ENCODE measurements around the gene CBR1. TPM values are rescaled to one million over a fixed set of nuclear protein-coding genes. Genes with fewer than 3 reads are reported as not detected.

CBR1 gene
- total and polyA plus RNA-seq, 2 experiments from 2014 or later: 151 to 179 TPM

DNA sequence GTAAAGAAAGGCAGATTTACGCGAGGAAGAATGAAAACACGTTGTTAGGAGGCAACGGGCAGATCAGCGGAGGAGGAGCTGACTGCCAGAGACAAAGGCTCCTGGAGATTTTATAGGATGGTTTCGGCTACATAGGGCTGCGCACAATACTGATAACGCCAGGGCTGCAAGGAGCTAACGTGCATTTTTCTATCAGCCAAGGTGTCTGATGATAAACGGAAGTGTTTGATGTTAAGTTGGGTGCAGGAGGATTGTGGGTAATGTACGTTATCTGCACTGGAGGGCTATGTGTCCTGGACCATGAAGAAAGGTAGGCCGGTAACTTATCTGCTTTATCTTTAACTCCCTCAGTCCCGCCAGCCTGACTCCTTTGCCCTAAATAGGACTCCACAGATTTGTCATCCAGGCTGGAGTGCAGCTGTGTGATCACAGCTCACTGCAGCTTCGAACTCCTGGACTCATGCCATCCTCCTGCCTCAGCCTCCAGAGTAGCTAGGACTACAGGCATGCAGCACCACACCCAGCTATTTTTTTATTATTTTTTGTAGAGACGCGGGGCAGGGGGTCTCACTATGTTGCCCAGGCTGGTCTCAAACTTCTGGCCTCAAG lies 39.1 kb upstream of the CBR1 start:
- Histone ChIP-seq H3K4me2 (ENCODE audit: unreplicated experiment) (no peak overlapping the region), H3K9me3 (ENCODE audit: low read depth) (no peaks in the 10 kb centered on the region), H3K9me2 (ENCODE audit: insufficient read depth) (no peaks in the 10 kb centered on the region), H3K27me3 (replicated peaks; ENCODE audit: insufficient read depth) (no peaks in the 10 kb centered on the region), H3K9ac (no peak overlapping the region), H3K4me1 (ENCODE audit: insufficient read depth) (peaks cover 3% of the 10 kb centered on the region; the same call in 1 of the 2 replicates), H4K20me1 (ENCODE audit: insufficient read depth) (no peaks in the 10 kb centered on the region), H2AFZ (no peak overlapping the region), H3K79me2 (ENCODE audit: insufficient read depth) (no peaks in the 10 kb centered on the region), H3K36me3 (ENCODE audit: low read depth) (peaks cover 4% of the 10 kb centered on the region; the same call in 1 of the 2 replicates), H3F3A (ENCODE audit: insufficient read depth) (no peaks in the 10 kb centered on the region), H3K4me3 (no peak overlapping the region), H3K27ac (no peak overlapping the region)
- TF ChIP-seq EZH2 (IDR thresholded peaks at IDR 0.05; ENCODE audit: insufficient read depth, poor library complexity, severe bottlenecking) (no peak), EZH2phosphoT487 (IDR thresholded peaks at IDR 0.05; ENCODE audit: insufficient read depth, low read depth) (no peak)
- in situ Hi-C loops (cut with MboI): no loop called here
- peak; percentile 47 for DNase-seq
- WGBS, 2 experiments (ENCODE audit: low coverage in 1 of 2, low lambda C conversion rate in 2 of 2, missing lambda C conversion rate in 2 of 2): 71 to 72% methylated on average over 16 of the region's 16 CpGs

DNA sequence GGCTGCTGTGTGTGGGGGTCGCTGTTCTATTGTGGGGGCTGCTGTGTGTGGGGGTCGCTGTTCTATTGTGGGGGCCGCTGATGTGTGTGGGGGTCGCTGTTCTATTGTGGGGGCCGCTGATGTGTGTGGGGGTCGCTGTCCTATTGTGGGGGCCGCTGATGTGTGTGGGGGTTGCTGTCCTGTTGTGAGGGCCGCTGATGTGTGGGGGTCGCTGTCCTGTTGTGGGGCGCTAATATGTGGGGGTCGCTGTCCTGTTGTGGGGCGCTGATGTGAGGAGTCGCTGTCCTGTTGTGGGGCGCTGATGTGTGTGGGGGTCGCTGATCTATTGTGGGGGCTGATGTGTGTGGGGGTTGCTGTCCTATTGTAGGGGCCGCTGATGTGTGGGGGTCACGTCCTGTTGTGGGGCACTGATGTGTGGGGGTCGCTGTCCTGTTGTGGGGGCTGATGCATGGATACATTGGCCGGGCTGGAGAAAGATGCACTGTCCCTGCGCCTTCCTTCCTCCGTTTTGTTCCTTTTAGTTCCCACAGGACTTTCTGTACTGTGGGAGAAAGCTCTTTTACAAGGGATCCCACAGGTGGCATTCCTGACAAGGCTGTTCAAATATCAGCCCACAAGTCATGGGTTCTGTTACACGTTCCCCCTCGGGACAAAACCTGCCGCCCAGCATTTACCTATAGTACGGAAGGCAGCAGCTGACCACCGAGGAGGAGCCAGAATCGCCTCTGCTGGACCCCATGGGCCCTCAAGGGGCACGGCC lies 37.0 kb upstream of the CBR1 start:
- Histone ChIP-seq H3K9ac (no peak overlapping the region), H3K4me2 (ENCODE audit: unreplicated experiment) (no peak overlapping the region), H3F3A (ENCODE audit: insufficient read depth) (no peaks in the 10 kb centered on the region), H3K4me3 (no peak overlapping the region), H3K27me3 (replicated peaks; ENCODE audit: insufficient read depth) (no peaks in the 10 kb centered on the region), H3K79me2 (ENCODE audit: insufficient read depth) (no peaks in the 10 kb centered on the region), H3K36me3 (ENCODE audit: low read depth) (peaks cover 17% of the 10 kb centered on the region; the same call in 1 of the 2 replicates), H3K4me1 (ENCODE audit: insufficient read depth) (peaks cover 3% of the 10 kb centered on the region; the same call in 1 of the 2 replicates), H3K27ac (no peak overlapping the region), H3K9me3 (ENCODE audit: low read depth) (no peaks in the 10 kb centered on the region), H3K9me2 (ENCODE audit: insufficient read depth) (no peaks in the 10 kb centered on the region), H2AFZ (no peak overlapping the region), H4K20me1 (ENCODE audit: insufficient read depth) (no peaks in the 10 kb centered on the region)
- WGBS, 2 experiments (ENCODE audit: low coverage in 1 of 2, low lambda C conversion rate in 2 of 2, missing lambda C conversion rate in 2 of 2): 94 to 95% methylated on average over 11 to 28 of the region's 28 CpGs
- no peak for DNase-seq
- in situ Hi-C loops (cut with MboI): no loop called here
- TF ChIP-seq EZH2 (IDR thresholded peaks at IDR 0.05; ENCODE audit: insufficient read depth, poor library complexity, severe bottlenecking) (no peak), EZH2phosphoT487 (IDR thresholded peaks at IDR 0.05; ENCODE audit: insufficient read depth, low read depth) (no peak)

DNA sequence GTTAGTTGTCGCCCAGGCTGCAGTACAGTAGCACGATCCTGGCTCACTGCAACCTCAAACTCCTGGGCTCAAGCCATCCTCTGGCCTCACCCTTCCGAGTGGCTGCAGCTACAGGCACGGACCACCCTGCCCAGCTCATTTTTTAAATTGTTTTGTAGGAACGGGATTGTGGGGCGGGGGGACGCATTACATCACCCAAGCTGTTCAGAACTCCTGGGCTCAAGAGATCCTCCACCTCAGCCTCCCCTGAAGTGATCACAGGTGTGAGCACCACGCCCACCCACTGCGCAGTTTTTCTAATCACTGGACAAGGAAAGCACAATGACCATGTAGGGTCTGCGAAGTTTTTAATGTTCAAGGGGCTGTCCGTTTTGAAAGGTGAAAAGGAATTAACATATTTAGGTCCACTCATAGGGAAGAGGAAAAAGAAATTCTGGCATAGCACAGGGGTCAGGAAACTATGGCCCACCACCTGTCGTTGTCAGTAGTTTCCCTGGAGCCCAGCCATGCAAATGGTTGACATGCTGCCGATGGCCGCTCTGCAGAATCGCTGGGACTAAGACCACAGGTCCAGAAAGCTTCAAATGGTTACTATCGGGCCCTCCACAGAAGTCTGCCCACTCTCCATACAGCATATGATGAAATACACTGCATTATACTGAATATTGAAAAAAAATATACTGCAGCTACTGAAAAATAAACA lies 35.5 kb upstream of the CBR1 start:
- in situ Hi-C loops (cut with MboI): no loop called here
- no peak overlapping the region for H3K4me2 ChIP-seq (ENCODE audit: unreplicated experiment)
- no peaks in the 10 kb centered on the region for H3F3A ChIP-seq (ENCODE audit: insufficient read depth)
- 82 to 85% methylated on average over 16 of the region's 16 CpGs for WGBS, 2 experiments (ENCODE audit: low coverage in 1 of 2, low lambda C conversion rate in 2 of 2, missing lambda C conversion rate in 2 of 2)
- H3K4me3 ChIP-seq: no peak overlapping the region
- no peaks in the 10 kb centered on the region for H3K9me2 ChIP-seq (ENCODE audit: insufficient read depth)
- no peak overlapping the region for H3K27ac ChIP-seq
- H3K9me3 ChIP-seq (ENCODE audit: low read depth): no peaks in the 10 kb centered on the region
- no peaks in the 10 kb centered on the region for H3K27me3 ChIP-seq (replicated peaks; ENCODE audit: insufficient read depth)
- H2AFZ ChIP-seq: no peak overlapping the region
- H3K9ac ChIP-seq: no peak overlapping the region
- no peaks in the 10 kb centered on the region for H4K20me1 ChIP-seq (ENCODE audit: insufficient read depth)
- no peak for TF ChIP-seq EZH2 (IDR thresholded peaks at IDR 0.05; ENCODE audit: insufficient read depth, poor library complexity, severe bottlenecking)
- TF ChIP-seq EZH2phosphoT487 (IDR thresholded peaks at IDR 0.05; ENCODE audit: insufficient read depth, low read depth): no peak
- H3K79me2 ChIP-seq (ENCODE audit: insufficient read depth): no peaks in the 10 kb centered on the region
- H3K4me1 ChIP-seq (ENCODE audit: insufficient read depth): no peaks in the 10 kb centered on the region
- H3K36me3 ChIP-seq (ENCODE audit: low read depth): peaks cover 27% of the 10 kb centered on the region; the same call in 1 of the 2 replicates
- DNase-seq: no peak

DNA sequence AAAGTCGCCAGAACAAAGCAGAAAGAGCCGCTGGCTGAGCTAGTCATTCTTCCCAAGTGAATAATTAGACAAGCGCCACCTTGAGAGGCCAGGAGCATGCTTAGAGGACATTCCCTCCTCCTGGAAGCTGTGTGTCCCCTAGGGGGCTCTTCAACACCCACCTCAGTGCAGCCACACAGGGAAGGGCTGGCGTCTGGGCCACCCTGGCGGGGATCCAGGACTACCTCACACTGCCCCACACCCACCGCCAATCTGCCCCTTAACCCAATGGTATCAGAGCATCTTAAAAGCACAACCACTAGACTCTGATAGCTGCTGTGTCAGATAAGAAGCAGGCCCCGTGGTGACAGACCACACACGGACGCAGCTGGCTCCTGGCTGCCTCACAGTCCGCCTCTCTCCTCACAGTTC lies 34.4 kb upstream of the CBR1 start:
- Histone ChIP-seq H3K4me2 (ENCODE audit: unreplicated experiment) (no peak overlapping the region), H3K79me2 (ENCODE audit: insufficient read depth) (no peaks in the 10 kb centered on the region), H3K9me2 (ENCODE audit: insufficient read depth) (no peaks in the 10 kb centered on the region), H3K4me1 (ENCODE audit: insufficient read depth) (no peaks in the 10 kb centered on the region), H3K27me3 (replicated peaks; ENCODE audit: insufficient read depth) (no peaks in the 10 kb centered on the region), H3K36me3 (ENCODE audit: low read depth) (peaks cover 29% of the 10 kb centered on the region; the same call in 1 of the 2 replicates), H2AFZ (no peak overlapping the region), H4K20me1 (ENCODE audit: insufficient read depth) (no peaks in the 10 kb centered on the region), H3K4me3 (no peak overlapping the region), H3K9ac (no peak overlapping the region), H3K9me3 (ENCODE audit: low read depth) (no peaks in the 10 kb centered on the region), H3F3A (ENCODE audit: insufficient read depth) (no peaks in the 10 kb centered on the region), H3K27ac (no peak overlapping the region)
- no peak for DNase-seq
- TF ChIP-seq EZH2 (IDR thresholded peaks at IDR 0.05; ENCODE audit: insufficient read depth, poor library complexity, severe bottlenecking) (no peak), EZH2phosphoT487 (IDR thresholded peaks at IDR 0.05; ENCODE audit: insufficient read depth, low read depth) (no peak)
- 78 to 85% methylated on average over 10 of the region's 10 CpGs for WGBS, 2 experiments (ENCODE audit: low coverage in 1 of 2, low lambda C conversion rate in 2 of 2, missing lambda C conversion rate in 2 of 2)
- in situ Hi-C loops (cut with MboI): no loop called here
